ENCODE results near the gene NT5DC1. TPM values are rescaled to one million over a fixed set of nuclear protein-coding genes. Genes with fewer than 3 reads are reported as not detected.

NT5DC1 gene
- polyA plus RNA-seq, 1 donor from 2014 or later, result 1.3 TPM

GRCh38 chr6:116217069-116217468 lies 116.4 kb downstream of the NT5DC1 start:
- Histone ChIP-seq H2AFZ (ENCODE audit: low read depth, low read length) (no peak overlapping the region), H3K4me3 (ENCODE audit: low read length) (no peak overlapping the region)
- TF ChIP-seq SMC3 (conservative IDR thresholded peaks at IDR 0.05; ENCODE audit: poor library complexity) (peak; percentile 70), CTCF (IDR thresholded peaks at IDR 0.05; ENCODE audit: poor library complexity, severe bottlenecking) (peak; percentile 72), TAF1 (IDR thresholded peaks at IDR 0.05; ENCODE audit: low read depth) (no peak), RAD21 (conservative IDR thresholded peaks at IDR 0.05) (peak; percentile 65)

GRCh38 chr6:116218172-116218633 lies 117.5 kb downstream of the NT5DC1 start:
- Histone ChIP-seq H3K4me3 (ENCODE audit: low read length) (no peak overlapping the region), H3K27ac (ENCODE audit: low read length) (no peak overlapping the region), H3K79me2 (replicated peaks; ENCODE audit: insufficient read depth, low read length) (no peaks in the 10 kb centered on the region), H3F3A (ENCODE audit: insufficient read depth, low read length, poor library complexity, severe bottlenecking) (no peaks in the 10 kb centered on the region), H3K4me2 (ENCODE audit: low read length) (no peak overlapping the region), H3K9me3 (ENCODE audit: low read length) (no peaks in the 10 kb centered on the region), H3K9me2 (ENCODE audit: insufficient read depth, low read length) (no peaks in the 10 kb centered on the region), H4K20me1 (ENCODE audit: insufficient read depth) (no peaks in the 10 kb centered on the region), H2AFZ (ENCODE audit: low read depth, low read length) (no peak overlapping the region), H3K9ac (ENCODE audit: low read length) (no peak overlapping the region), H3K27me3 (ENCODE audit: insufficient read depth, low read depth, low read length) (no peaks in the 10 kb centered on the region), H3K36me3 (ENCODE audit: insufficient read depth, low read length) (no peaks in the 10 kb centered on the region)
- TF ChIP-seq POLR2AphosphoS5 (IDR thresholded peaks at IDR 0.05), result no peak
- peak; percentile 70 for TF ChIP-seq CTCF (IDR thresholded peaks at IDR 0.05; ENCODE audit: poor library complexity, severe bottlenecking)
- no peak for TF ChIP-seq EZH2 (IDR thresholded peaks at IDR 0.05; ENCODE audit: borderline replicate concordance, insufficient read depth, low read length, poor library complexity, severe bottlenecking)
- TF ChIP-seq TAF1 (IDR thresholded peaks at IDR 0.05; ENCODE audit: low read depth), result no peak
- TF ChIP-seq RAD21 (conservative IDR thresholded peaks at IDR 0.05), result peak; percentile 72
- TF ChIP-seq SMC3 (conservative IDR thresholded peaks at IDR 0.05; ENCODE audit: poor library complexity), result peak; percentile 67
- no peak for TF ChIP-seq EP300 (conservative IDR thresholded peaks at IDR 0.05; ENCODE audit: poor library complexity, severe bottlenecking)

More at GRCh38 chr6:116217069-116217468, 116.4 kb downstream of the NT5DC1 start:
- Histone ChIP-seq H3K9me2 (ENCODE audit: insufficient read depth, low read length) (no peaks in the 10 kb centered on the region), H3K36me3 (ENCODE audit: insufficient read depth, low read length) (no peaks in the 10 kb centered on the region), H3K9me3 (ENCODE audit: low read length) (no peaks in the 10 kb centered on the region), H4K20me1 (ENCODE audit: insufficient read depth) (no peaks in the 10 kb centered on the region), H3K27ac (ENCODE audit: low read length) (no peak overlapping the region), H3K9ac (ENCODE audit: low read length) (no peak overlapping the region), H3F3A (ENCODE audit: insufficient read depth, low read length, poor library complexity, severe bottlenecking) (no peaks in the 10 kb centered on the region), H3K27me3 (ENCODE audit: insufficient read depth, low read depth, low read length) (no peaks in the 10 kb centered on the region), H3K79me2 (replicated peaks; ENCODE audit: insufficient read depth, low read length) (no peaks in the 10 kb centered on the region), H3K4me2 (ENCODE audit: low read length) (no peak overlapping the region)

- Histone ChIP-seq H3K9me2 (ENCODE audit: insufficient read depth, low read length) (no peaks in the 10 kb centered on the region), H3K9ac (ENCODE audit: low read length) (no peak overlapping the region), H3K9me3 (ENCODE audit: low read length) (no peaks in the 10 kb centered on the region), H2AFZ (ENCODE audit: low read depth, low read length) (no peak overlapping the region), H3K79me2 (replicated peaks; ENCODE audit: insufficient read depth, low read length) (no peaks in the 10 kb centered on the region), H4K20me1 (ENCODE audit: insufficient read depth) (no peaks in the 10 kb centered on the region), H3F3A (ENCODE audit: insufficient read depth, low read length, poor library complexity, severe bottlenecking) (no peaks in the 10 kb centered on the region), H3K36me3 (ENCODE audit: insufficient read depth, low read length) (no peaks in the 10 kb centered on the region), H3K27me3 (ENCODE audit: insufficient read depth, low read depth, low read length) (no peaks in the 10 kb centered on the region), H3K4me2 (ENCODE audit: low read length) (no peak overlapping the region), H3K27ac (ENCODE audit: low read length) (no peak overlapping the region), H3K4me3 (ENCODE audit: low read length) (no peak overlapping the region)
- TF ChIP-seq SMC3 (conservative IDR thresholded peaks at IDR 0.05; ENCODE audit: poor library complexity), result no peak
- TF ChIP-seq TAF1 (IDR thresholded peaks at IDR 0.05; ENCODE audit: low read depth), result no peak
- TF ChIP-seq MXI1 (conservative IDR thresholded peaks at IDR 0.05; ENCODE audit: poor library complexity, severe bottlenecking), result no peak
- TF ChIP-seq EP300 (conservative IDR thresholded peaks at IDR 0.05; ENCODE audit: poor library complexity, severe bottlenecking), result no peak
- TF ChIP-seq EZH2 (IDR thresholded peaks at IDR 0.05; ENCODE audit: borderline replicate concordance, insufficient read depth, low read length, poor library complexity, severe bottlenecking), result no peak
- TF ChIP-seq RAD21 (conservative IDR thresholded peaks at IDR 0.05), result no peak
- TF ChIP-seq REST (IDR thresholded peaks at IDR 0.05; ENCODE audit: borderline replicate concordance), result no peak
- TF ChIP-seq POLR2AphosphoS5 (IDR thresholded peaks at IDR 0.05), result no peak
- TF ChIP-seq CTCF (IDR thresholded peaks at IDR 0.05; ENCODE audit: poor library complexity, severe bottlenecking), result no peak
These were observed 118.2 kb downstream of the NT5DC1 start for GRCh38 chr6:116218866-116219265.
